ENCODE measurements around the gene KCND3. TPM values are rescaled to one million over a fixed set of nuclear protein-coding genes. Genes with fewer than 3 reads are reported as not detected.
"Not testable (repeated sequence)": the region's sequence is repeated elsewhere in the genome, so short reads cannot be mapped to it uniquely, and the experiment has no call there.

KCND3 gene
- total and polyA plus RNA-seq, 8 donors: 2.5 to 18.6 (median 6.9) TPM

GRCh38 chr1:111742938-111743549 lies 246.4 kb downstream of the KCND3 start:
- no peak for ATAC-seq
- no peak for TF ChIP-seq CTCF (IDR thresholded peaks at IDR 0.05)
- H3K27ac ChIP-seq: no peak overlapping the region

GRCh38 chr1:111742292-111742691 lies 247.2 kb downstream of the KCND3 start:
- intact Hi-C loops (cut with DNase I); H3K36me3 ChIP-seq; H3K4me1 ChIP-seq; H3K27me3 ChIP-seq; FAIRE-seq; DNase-seq; H3K9me3 ChIP-seq; ATAC-seq; H3K27ac ChIP-seq; H3K4me3 ChIP-seq: not testable (repeated sequence)
- WGBS, 2 donors: 91 to 94% methylated on average over 14 of the region's 14 CpGs

More at GRCh38 chr1:111742938-111743549, 246.4 kb downstream of the KCND3 start:
- no peak overlapping the region for H3K4me3 ChIP-seq
- no peaks in the 10 kb centered on the region for H3K27me3 ChIP-seq
- 67 to 75% methylated on average over 5 of the region's 5 CpGs for WGBS, 2 donors
- no peaks in the 10 kb centered on the region for H3K36me3 ChIP-seq
- FAIRE-seq: no peak
- DNase-seq: no peak
- H3K9me3 ChIP-seq: no peaks in the 10 kb centered on the region
- intact Hi-C loops (cut with DNase I): no loop called here
- no peaks in the 10 kb centered on the region for H3K4me1 ChIP-seq

GRCh38 chr1:111739925-111740765 lies 249.3 kb downstream of the KCND3 start:
- no peak for FAIRE-seq
- intact Hi-C loops (cut with DNase I): no loop called here

GRCh38 chr1:111739194-111739924 lies 250.1 kb downstream of the KCND3 start, which contains the start of gene INKA2:
Gene INKA2, minus strand, starts transcription at chr1:111739395. Its CDS starts 153 bp downstream, at chr1:111739242.
- intact Hi-C loops (cut with DNase I): no loop called here
- no peak for TF ChIP-seq CTCF (IDR thresholded peaks at IDR 0.05)
- peak; percentile 79 to 93 (median 88) for DNase-seq
- no peaks in the 10 kb centered on the region for H3K4me1 ChIP-seq
- WGBS, 2 donors: 1% methylated on average over 58 to 59 of the region's 59 CpGs
- FAIRE-seq: no peak
- peak; percentile 80 to 91 (median 88) for ATAC-seq
- H3K36me3 ChIP-seq: no peaks in the 10 kb centered on the region
- H3K27me3 ChIP-seq: no peaks in the 10 kb centered on the region
- peak within 1 kb of the TSS; percentile 55 to 81 (median 76) for H3K27ac ChIP-seq
- H3K9me3 ChIP-seq: no peaks in the 10 kb centered on the region
- peak within 1 kb of the TSS; percentile 37 to 80 (median 52) for H3K4me3 ChIP-seq

More at GRCh38 chr1:111739925-111740765, 249.3 kb downstream of the KCND3 start:
- peak in 5 of 6 donors; percentile 36 to 75 (median 67) for DNase-seq
- H3K4me1 ChIP-seq: no peaks in the 10 kb centered on the region
- H3K9me3 ChIP-seq: no peaks in the 10 kb centered on the region
- WGBS, 2 donors: 1 to 2% methylated on average over 63 of the region's 63 CpGs
- H3K4me3 ChIP-seq: peak overlapping the region; percentile 37 to 80 (median 52)
- TF ChIP-seq CTCF (IDR thresholded peaks at IDR 0.05): no peak
- H3K27ac ChIP-seq: peak overlapping the region in 3 of 4 donors; percentile 71 to 81 (median 81)
- no peaks in the 10 kb centered on the region for H3K27me3 ChIP-seq
- peak; percentile 40 to 58 (median 41) for ATAC-seq
- H3K36me3 ChIP-seq: no peaks in the 10 kb centered on the region

Data from pancreas (tissue), 10 donors.